CD14-positive monocyte (primary cell): ENCODE data around the gene DAZAP1. TPM values are rescaled to one million over a fixed set of nuclear protein-coding genes. Genes with fewer than 3 reads are reported as not detected.
A peak's percentile ranks its signal among the peaks of the same experiment; 100 is the strongest.

ENCODE experiments used
- DNase-seq, 3 donors: peaks; one replicate each; pipeline ENCODE4 v3.0.0-alpha.2; 2011 to 2022
- H2AFZ ChIP-seq: 2 replicates; pipeline ENCODE4 v1.6.0; 2012; ENCODE audit warnings: mild to moderate bottlenecking, low read depth, low read length, inconsistent platforms; ENCODE audit not compliant: insufficient read depth, poor library complexity, severe bottlenecking
- H3K27ac ChIP-seq, 2 donors: 1 replicate in 1 of 2; 2 replicates in 1 of 2; pipeline ENCODE4 v1.5.1; 2012 to 2013; ENCODE audit warnings: low read length in 2 of 2, control low read depth in 1 of 2, inconsistent platforms in 1 of 2, low read depth in 1 of 2, mild to moderate bottlenecking in 1 of 2
- H3K27me3 ChIP-seq, 2 donors: one replicate each; pipeline versions ENCODE4 v1.6.0 to v1.6.1; 2011 to 2013; ENCODE audit warnings: low read length in 2 of 2; ENCODE audit not compliant: control insufficient read depth in 2 of 2, insufficient read depth in 2 of 2
- H3K36me3 ChIP-seq, 2 donors: replicated peaks in 1 of 2; 1 replicate in 1 of 2; 2 replicates in 1 of 2; pipeline versions ENCODE4 v1.5.1 to v1.6.1; 2012 to 2013; ENCODE audit warnings: low read length in 2 of 2, control low read depth in 1 of 2, inconsistent platforms in 1 of 2, mild to moderate bottlenecking in 1 of 2; ENCODE audit not compliant: insufficient read depth in 2 of 2, control insufficient read depth in 1 of 2
- H3K4me1 ChIP-seq, 2 donors: 1 replicate in 1 of 2; 2 replicates in 1 of 2; pipeline versions ENCODE4 v1.5.1 to v1.6.1; 2012 to 2013; ENCODE audit warnings: low read length in 2 of 2, control low read depth in 1 of 2, inconsistent platforms in 1 of 2, mild to moderate bottlenecking in 1 of 2, moderate library complexity in 1 of 2; ENCODE audit not compliant: insufficient read depth in 2 of 2, control insufficient read depth in 1 of 2
- H3K4me2 ChIP-seq: replicated peaks from 2 replicates; pipeline ENCODE3; 2012; ENCODE audit warnings: low read length, moderate library complexity, mild to moderate bottlenecking; ENCODE audit not compliant: poor library complexity, severe bottlenecking; ENCODE audit errors: extremely low read depth
- H3K4me3 ChIP-seq, 3 experiments: fragments of 200-600 bp in 1 of 3; sonication (generic) in 1 of 3; replicated peaks in 1 of 3; 1 replicate in 2 of 3; 2 replicates in 1 of 3; pipeline ENCODE4 v1.5.1; 2011 to 2013; ENCODE audit warnings: low read length in 3 of 3, mild to moderate bottlenecking in 3 of 3, control low read depth in 2 of 3, low read depth in 2 of 3, inconsistent platforms in 1 of 3, moderate library complexity in 1 of 3
- H3K79me2 ChIP-seq: 2 replicates; pipeline ENCODE4 v1.6.0; 2012; ENCODE audit warnings: mild to moderate bottlenecking, control low read depth, inconsistent platforms, low read length, moderate library complexity; ENCODE audit not compliant: insufficient read depth
- H3K9ac ChIP-seq: 2 replicates; pipeline ENCODE4 v1.6.0; 2017; ENCODE audit warnings: low read length, mild to moderate bottlenecking; ENCODE audit not compliant: insufficient read depth, poor library complexity, severe bottlenecking
- H3K9me3 ChIP-seq, 2 donors: replicated peaks in 1 of 2; 1 replicate in 1 of 2; 2 replicates in 1 of 2; pipeline versions ENCODE4 v1.5.1 to v1.6.1; 2012 to 2013; ENCODE audit warnings: low read length in 2 of 2, control low read depth in 1 of 2; ENCODE audit not compliant: control insufficient read depth in 1 of 2, insufficient read depth in 1 of 2
- H4K20me1 ChIP-seq: 2 replicates; pipeline ENCODE4 v1.6.0; 2012; ENCODE audit warnings: mild to moderate bottlenecking, low read length, control low read depth, moderate library complexity; ENCODE audit not compliant: insufficient read depth
- H3K27ac Mint-ChIP-seq, 7 donors: one replicate each; pipeline ENCODE4 v1.8.0; 2020; ENCODE audit warnings: mild to moderate bottlenecking in 7 of 7, mixed read lengths in 7 of 7, moderate library complexity in 6 of 7, inconsistent platforms in 2 of 7
- H3K27me3 Mint-ChIP-seq, 3 donors: one replicate each; pipeline ENCODE4 v1.8.0; 2021 to 2022; ENCODE audit warnings: low read depth in 3 of 3, mild to moderate bottlenecking in 3 of 3, mixed read lengths in 3 of 3, moderate library complexity in 3 of 3, inconsistent platforms in 1 of 3
- H3K36me3 Mint-ChIP-seq, 2 donors: one replicate each; pipeline ENCODE4 v1.8.0; 2020; ENCODE audit warnings: mixed read lengths in 2 of 2, inconsistent platforms in 1 of 2, mild to moderate bottlenecking in 1 of 2
- H3K4me1 Mint-ChIP-seq: one replicate; pipeline ENCODE4 v1.8.0; 2020; ENCODE audit warnings: mild to moderate bottlenecking, mixed read lengths
- H3K4me3 Mint-ChIP-seq, 2 donors: one replicate each; pipeline ENCODE4 v1.8.0; 2020; ENCODE audit warnings: mild to moderate bottlenecking in 2 of 2, mixed read lengths in 2 of 2, moderate library complexity in 1 of 2
- H3K9me3 Mint-ChIP-seq, 7 donors: one replicate each; pipeline ENCODE4 v1.8.0; 2020 to 2022; ENCODE audit warnings: mixed read lengths in 7 of 7, mild to moderate bottlenecking in 6 of 7, moderate library complexity in 6 of 7, inconsistent platforms in 2 of 7
- CTCF ChIP-seq: fragments of 200-600 bp; IDR thresholded peaks from one replicate; pipeline ENCODE4 v1.8.0; 2022; ENCODE audit warnings: antibody characterized with exemption, mild to moderate bottlenecking
- WGBS: methylation state at CpG from one replicate; pipeline ENCODE4 v1.1.5; 2013; ENCODE audit warnings: missing lambda C conversion rate; ENCODE audit not compliant: insufficient coverage; 5-methylcytosine and 5-hydroxymethylcytosine counted together
- intact Hi-C, 2 donors: fragments of 100-400 bp; cut with micrococcal nuclease; formaldehyde crosslinking; loops; one replicate each; pipeline versions ENCODE4 v1.15.0 to v1.15.1; 2023
- polyA plus RNA-seq, 3 donors: library from polyadenylated mRNA; depleted of rRNA in 1 of 3; unstranded in 2 of 3; stranded (reverse) in 1 of 3; fragments of 300-500 nt in 2 of 3; fragments of >200 nt in 1 of 3; fragmentation: Illumina TruSeq in 2 of 3; gene quantifications; 1 replicate in 2 of 3; 2 replicates in 1 of 3; pipeline ENCODE4 v1.2.3, GENCODE V29; 2012 to 2021

DAZAP1 gene
- polyA plus RNA-seq, 3 donors: 3.3 to 57.1 (median 4.2) TPM

DNA sequence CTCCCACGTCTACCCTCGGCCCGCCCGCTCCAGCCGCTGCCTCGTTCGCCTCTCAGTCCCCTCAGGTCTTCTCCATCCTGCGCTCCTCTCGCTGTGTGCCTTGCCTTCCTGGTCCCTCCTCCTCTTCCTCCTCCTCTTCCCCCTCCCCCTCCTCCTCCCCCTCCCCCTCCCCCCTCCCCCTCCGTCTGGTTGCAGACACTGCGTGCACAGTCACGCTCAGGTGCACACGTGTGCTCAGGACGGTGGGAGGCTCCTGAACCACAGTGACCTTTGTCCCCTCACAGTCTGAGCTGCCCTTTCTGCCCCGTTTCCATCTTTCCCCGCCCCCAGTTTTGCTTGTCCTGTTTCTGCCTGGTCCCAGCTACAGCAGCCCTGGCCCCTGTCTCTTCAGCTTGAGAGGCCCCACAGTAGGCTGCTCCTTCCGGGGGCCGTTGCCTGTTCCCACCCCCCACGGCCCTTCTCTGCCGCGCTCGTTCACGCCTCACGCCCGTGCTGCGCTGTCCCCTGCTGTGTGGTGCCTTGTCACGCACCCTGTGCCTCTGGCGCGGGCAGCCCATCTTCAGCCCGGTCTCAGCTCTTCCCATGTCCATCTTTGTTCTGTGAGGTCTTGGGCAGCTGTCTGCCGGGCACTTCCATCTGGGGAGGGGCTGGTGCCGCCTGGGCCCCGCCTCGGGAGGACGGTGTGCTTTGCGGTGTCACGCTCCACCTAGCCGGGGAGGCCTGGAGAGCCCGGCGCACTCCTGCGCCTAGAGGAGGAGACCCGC, 17.0 kb downstream of the DAZAP1 start:
- Histone ChIP-seq H3K9me3 (no peaks in the 10 kb centered on the region), H3K36me3 (peaks cover 91 to 97% of the 10 kb centered on the region in 2 donors), H3K9ac (no peak overlapping the region), H3K27ac (no peak overlapping the region), H3K4me3 (no peak overlapping the region), H3K27me3 (no peaks in the 10 kb centered on the region), H4K20me1 (peaks cover 95% of the 10 kb centered on the region), H3K79me2 (peaks cover 43% of the 10 kb centered on the region), H2AFZ (no peak overlapping the region), H3K4me2 (no peak overlapping the region), H3K4me1 (no peaks in the 10 kb centered on the region)
- Mint-ChIP-seq H3K36me3 (peaks cover 58 to 85% of the 10 kb centered on the region in 2 donors), H3K9me3 (no peaks in the 10 kb centered on the region), H3K27me3 (no peaks in the 10 kb centered on the region), H3K4me3 (no peak overlapping the region), H3K4me1 (no peaks in the 10 kb centered on the region), H3K27ac (peak overlapping the region in 1 of 7 donors; percentile 73)
- WGBS: 97% methylated on average over 22 of the region's 42 CpGs
- DNase-seq: no peak
- intact Hi-C loops: no loop called here
- no peak for TF ChIP-seq CTCF

DNA sequence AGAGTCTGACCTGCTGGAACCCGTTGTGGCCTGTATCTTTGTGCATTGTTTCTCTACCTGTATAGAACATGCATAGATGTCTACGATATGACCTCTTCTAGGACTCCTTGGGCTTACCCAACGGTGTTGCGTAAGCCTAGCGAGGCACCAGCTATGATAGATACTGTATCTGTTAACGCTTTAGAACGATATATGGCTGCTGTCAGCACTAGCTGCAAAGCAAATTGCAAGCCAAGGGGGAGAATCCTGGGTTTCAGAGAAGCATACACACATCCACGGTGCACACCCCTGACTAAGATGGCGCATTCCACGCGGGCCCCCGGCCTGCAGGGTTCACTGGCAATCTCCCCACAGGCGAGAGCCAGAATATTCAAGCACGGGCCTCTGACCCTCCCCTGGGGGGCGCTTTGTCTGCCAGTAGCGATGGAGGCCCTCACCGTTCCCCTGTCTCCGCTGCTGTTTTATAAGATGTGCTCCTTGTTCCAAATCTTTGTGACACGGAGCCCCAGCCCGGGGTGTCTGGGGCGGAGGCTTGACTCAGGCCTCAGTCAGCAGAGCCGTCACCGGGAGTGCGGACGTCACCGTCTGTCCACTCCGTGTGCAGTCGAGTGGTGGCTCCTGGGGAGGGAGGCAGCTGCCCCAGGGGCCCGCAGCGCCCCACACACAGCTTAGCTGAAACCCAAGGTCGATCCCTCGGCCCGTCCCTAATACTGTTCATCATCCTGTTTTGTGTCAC, 17.9 kb downstream of the DAZAP1 start:
- Histone ChIP-seq H3K27me3 (no peaks in the 10 kb centered on the region), H3K4me2 (no peak overlapping the region), H3K4me3 (no peak overlapping the region), H2AFZ (no peak overlapping the region), H3K9me3 (no peaks in the 10 kb centered on the region), H3K79me2 (peaks cover 39% of the 10 kb centered on the region), H3K4me1 (no peaks in the 10 kb centered on the region), H3K27ac (no peak overlapping the region), H3K36me3 (peaks cover 89 to 97% of the 10 kb centered on the region in 2 donors), H4K20me1 (peaks cover 94% of the 10 kb centered on the region), H3K9ac (no peak overlapping the region)
- Mint-ChIP-seq H3K27me3 (no peaks in the 10 kb centered on the region), H3K4me1 (no peaks in the 10 kb centered on the region), H3K4me3 (no peak overlapping the region), H3K36me3 (peaks cover 58 to 85% of the 10 kb centered on the region in 2 donors), H3K9me3 (no peaks in the 10 kb centered on the region), H3K27ac (no peak overlapping the region)
- intact Hi-C loops: no loop called here
- TF ChIP-seq CTCF: no peak
- WGBS: 91% methylated on average over 28 of the region's 33 CpGs
- no peak for DNase-seq
